MG63 (cell line): ENCODE results near the gene DOCK6. TPM values are rescaled to one million over a fixed set of nuclear protein-coding genes. Genes with fewer than 3 reads are reported as not detected.

Experiments used
- DNase-seq: peaks from one replicate; pipeline ENCODE4 v3.0.0-alpha.2; 2020
- H3K27me3 ChIP-seq: fragments of 250-450 bp; sonication (Bioruptor Pico); 2 replicates; pipeline ENCODE4 v1.5.1; 2020; ENCODE audit warnings: mild to moderate bottlenecking, moderate library complexity
- H3K36me3 ChIP-seq: fragments of 250-450 bp; sonication (Bioruptor Pico); 2 replicates; pipeline ENCODE4 v1.5.1; 2020; ENCODE audit warnings: mild to moderate bottlenecking, moderate library complexity
- H3K4me3 ChIP-seq: fragments of 250-450 bp; sonication (Bioruptor Pico); 2 replicates; pipeline ENCODE4 v1.5.1; 2020; ENCODE audit warnings: mild to moderate bottlenecking, moderate library complexity
- H3K9me3 ChIP-seq: fragments of 250-450 bp; sonication (Bioruptor Pico); 2 replicates; pipeline ENCODE4 v1.5.1; 2020; ENCODE audit warnings: mild to moderate bottlenecking, moderate library complexity
- total RNA-seq: library from RNA; depleted of rRNA; stranded (reverse); fragments of >200 nt; shearing (Covaris generic); gene quantifications from 2 replicates; pipeline ENCODE4 v1.2.3, GENCODE V29; 2014; ENCODE audit warnings: low replicate concordance

DOCK6 gene
- total RNA-seq, 1 experiment from 2014 or later, result 8.8 TPM

DNA sequence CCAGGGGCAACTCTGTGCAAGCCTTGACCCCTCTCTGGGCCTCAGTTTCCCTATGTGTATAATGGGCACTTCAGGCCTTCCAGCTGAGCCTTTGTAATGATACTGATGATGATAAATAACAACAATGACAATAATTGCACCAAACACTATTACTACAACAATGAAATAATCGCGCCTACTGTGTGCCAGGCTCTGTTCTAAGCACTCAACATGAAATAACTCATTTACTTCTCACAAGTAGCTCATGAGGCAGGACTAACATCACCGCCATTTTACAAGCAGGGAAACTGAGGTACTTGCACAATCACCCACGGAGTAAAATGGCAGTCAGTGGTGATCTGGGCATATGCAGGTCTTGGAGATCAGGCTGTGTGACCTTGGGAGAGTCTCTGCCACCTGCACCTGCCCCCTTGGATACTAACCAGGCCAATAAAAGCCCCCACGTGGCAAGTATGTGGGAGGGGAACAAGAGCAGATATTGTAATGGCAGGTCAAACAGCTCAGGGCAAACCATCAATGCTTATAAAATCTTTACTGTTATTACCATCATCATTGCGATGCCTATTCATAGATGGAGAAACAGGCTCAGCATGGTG is 23.4 kb downstream of the DOCK6 start:
- no peak for DNase-seq
- Histone ChIP-seq H3K4me3 (no peak overlapping the region), H3K9me3 (peaks cover 5% of the 10 kb centered on the region; the same call in 1 of the 2 replicates), H3K36me3 (peaks cover 6% of the 10 kb centered on the region), H3K27me3 (no peaks in the 10 kb centered on the region)

DNA sequence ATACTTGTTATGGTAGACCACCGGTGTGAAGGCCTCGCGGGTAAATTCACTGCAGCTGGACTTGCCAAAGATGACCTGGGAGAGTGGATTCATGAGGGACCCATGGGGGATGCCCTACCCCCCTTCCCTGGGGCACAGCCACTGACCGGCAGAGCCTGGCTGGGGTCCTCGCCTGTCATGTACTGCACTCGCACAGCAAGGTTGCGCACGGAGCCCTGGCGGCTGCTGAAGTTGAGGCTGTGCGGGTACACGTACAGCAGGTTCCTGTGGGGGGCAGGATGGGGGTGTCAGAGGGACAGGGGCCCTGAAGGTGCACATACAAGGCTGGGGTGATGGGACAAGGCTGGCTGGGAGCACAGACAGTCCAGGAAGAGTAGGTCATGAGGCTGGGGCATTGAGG is 24.3 kb downstream of the DOCK6 start:
- H3K4me3 ChIP-seq, result no peak overlapping the region
- peaks cover 5% of the 10 kb centered on the region; the same call in 1 of the 2 replicates for H3K9me3 ChIP-seq
- DNase-seq, result no peak
- H3K36me3 ChIP-seq, result peaks cover 6% of the 10 kb centered on the region
- H3K27me3 ChIP-seq, result no peaks in the 10 kb centered on the region

DNA sequence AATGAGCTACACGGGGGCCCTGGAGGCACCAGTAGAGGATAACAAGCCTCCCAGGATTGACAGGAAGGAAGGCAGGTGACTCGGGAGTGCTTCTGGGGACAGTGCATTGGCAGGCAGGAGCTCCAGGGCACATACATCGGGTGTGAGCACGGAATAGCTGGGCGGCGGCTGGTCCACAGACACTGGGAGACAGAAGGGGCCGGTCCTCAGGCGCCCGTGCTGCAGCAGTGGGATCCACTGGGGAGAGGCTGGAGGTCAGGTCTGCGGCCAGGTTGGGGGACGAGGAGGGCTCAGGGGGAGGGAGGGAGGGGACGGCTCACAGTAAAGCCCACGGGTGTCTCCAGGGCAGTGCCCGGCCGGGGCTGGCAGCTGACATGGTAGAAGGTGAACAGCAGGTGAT is 25.0 kb downstream of the DOCK6 start:
- DNase-seq, result no peak
- Histone ChIP-seq H3K27me3 (no peaks in the 10 kb centered on the region), H3K9me3 (peaks cover 5% of the 10 kb centered on the region; the same call in 1 of the 2 replicates), H3K4me3 (no peak overlapping the region), H3K36me3 (peaks cover 6% of the 10 kb centered on the region; the same call in 1 of the 2 replicates)

DNA sequence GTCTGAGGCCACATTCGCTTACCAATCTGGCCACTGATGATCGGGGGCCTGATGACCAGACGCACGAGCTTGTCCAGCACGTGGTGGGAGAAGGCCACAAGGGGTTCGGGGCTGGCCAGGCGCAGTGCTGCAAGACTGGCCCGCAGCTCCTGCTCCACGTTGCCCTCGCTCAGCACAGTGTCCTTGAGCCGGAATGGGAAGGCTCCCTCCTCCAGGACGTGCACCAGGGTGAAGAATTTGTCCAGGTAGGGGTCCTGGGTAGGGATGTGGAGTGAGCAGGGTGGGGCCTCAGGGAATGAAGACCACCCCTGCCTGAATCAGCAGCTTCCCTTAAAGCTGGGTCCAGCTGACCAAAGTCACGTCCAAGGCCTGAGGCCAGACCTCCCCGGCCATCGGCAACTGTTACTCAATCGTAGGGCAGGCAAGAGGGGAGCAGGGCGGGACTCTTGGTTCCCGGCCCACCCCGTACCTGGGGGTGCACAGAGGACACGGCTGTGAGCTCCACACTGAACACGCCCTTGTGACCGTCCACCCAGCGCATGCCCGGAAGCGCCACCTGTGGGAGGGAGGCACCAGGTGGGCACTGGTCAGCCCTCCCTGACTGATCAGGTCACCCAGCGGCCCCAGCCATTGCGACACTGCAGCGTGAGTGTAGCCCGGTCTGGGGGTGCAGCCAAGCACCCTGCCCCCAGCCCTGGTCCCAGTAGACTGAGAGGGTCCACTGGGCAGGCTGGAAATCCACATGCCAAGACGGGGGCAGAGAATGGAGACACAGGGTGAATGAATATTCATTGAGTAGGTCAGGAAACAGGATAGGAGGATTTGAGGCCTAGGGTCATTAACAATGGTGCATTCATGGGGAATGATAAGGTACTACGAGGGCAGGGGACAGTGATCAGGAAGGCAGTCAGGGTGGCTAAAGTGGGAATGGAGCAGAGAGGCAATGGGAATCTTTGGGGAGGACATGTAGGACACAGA is 25.7 kb downstream of the DOCK6 start:
- no peak for DNase-seq
- no peaks in the 10 kb centered on the region for H3K27me3 ChIP-seq
- peaks cover 6% of the 10 kb centered on the region; the same call in 1 of the 2 replicates for H3K36me3 ChIP-seq

DNA sequence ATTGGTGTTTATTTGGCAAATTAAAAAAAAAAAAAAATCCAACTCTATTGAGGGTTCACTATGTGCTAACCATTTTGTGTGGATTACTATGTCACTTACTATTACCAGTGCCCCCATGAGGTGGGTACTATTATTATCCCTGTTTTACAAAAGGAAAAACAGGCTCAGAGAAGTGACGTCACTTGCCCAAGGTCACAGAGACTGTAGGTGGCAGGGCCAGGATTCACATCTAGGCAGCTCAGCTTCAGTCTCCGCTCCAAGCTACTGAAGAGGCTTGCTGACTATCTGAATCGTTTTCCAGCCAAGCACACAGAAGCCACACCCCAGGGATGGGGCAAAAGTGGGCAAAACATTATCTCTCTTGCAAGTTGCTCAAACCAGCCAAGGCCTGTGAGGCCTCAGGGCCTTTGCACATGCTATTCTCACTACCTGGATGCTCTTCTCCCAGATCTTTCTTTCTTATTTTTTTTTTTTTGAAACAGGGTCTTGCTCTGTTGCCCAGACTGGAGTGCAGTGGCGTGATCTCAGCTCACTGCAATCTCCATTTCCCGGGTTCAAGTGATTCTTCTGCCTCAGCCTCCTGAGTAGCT is 27.7 kb downstream of the DOCK6 start:
- DNase-seq, result no peak
- H3K27me3 ChIP-seq, result no peaks in the 10 kb centered on the region
- no peak overlapping the region for H3K4me3 ChIP-seq
- H3K36me3 ChIP-seq, result peaks cover 6% of the 10 kb centered on the region; the same call in 1 of the 2 replicates
- H3K9me3 ChIP-seq, result peaks cover 5% of the 10 kb centered on the region; the same call in 1 of the 2 replicates

More for the DNA sequence above, 25.7 kb downstream of the DOCK6 start:
- H3K4me3 ChIP-seq, result no peak overlapping the region
- peaks cover 5% of the 10 kb centered on the region; the same call in 1 of the 2 replicates for H3K9me3 ChIP-seq

DNA sequence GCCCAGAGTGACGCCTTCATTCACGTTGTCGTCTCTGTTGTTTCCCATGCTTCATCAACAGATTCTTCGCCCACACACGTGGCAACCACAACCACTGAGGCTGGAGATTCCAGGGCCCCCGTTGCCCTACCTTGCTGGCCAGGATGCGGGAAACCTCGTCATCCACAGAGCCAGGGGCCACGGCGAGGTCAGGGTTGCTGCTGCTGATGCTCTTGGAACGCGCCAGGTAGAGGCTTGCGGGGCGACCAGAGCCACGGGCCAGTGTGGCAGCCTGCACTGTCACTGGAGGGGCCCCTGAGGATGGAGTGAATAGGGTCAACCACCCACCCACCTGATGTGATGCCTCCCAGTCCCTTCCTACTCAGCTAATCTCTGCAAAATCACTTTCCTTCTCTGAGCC is 29.3 kb downstream of the DOCK6 start:
- no peak overlapping the region for H3K4me3 ChIP-seq
- H3K27me3 ChIP-seq, result no peaks in the 10 kb centered on the region
- H3K36me3 ChIP-seq, result no peaks in the 10 kb centered on the region; the same call in 1 of the 2 replicates
- H3K9me3 ChIP-seq, result no peaks in the 10 kb centered on the region
- no peak for DNase-seq

DNA sequence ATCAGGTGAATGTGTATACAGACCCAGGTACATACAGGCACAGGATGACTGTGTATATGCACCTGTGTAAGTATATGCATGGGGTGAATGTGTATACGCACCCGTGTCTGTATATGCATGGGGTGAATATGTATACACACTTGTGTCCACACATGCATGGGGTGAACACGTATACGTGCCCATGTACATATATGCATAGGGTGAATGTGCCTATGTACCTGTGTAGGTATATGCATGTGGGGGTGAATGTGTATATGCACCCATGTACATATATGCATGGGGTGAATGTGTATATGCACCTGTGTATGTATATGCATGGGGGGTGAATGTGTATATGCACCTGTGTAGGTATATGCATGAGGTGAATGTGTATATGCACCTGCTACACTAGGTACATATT is 29.8 kb downstream of the DOCK6 start:
- no peaks in the 10 kb centered on the region for H3K27me3 ChIP-seq
- DNase-seq, result no peak
- H3K4me3 ChIP-seq, result no peak overlapping the region
- H3K36me3 ChIP-seq, result no peaks in the 10 kb centered on the region; the same call in 1 of the 2 replicates
- no peaks in the 10 kb centered on the region for H3K9me3 ChIP-seq

DNA sequence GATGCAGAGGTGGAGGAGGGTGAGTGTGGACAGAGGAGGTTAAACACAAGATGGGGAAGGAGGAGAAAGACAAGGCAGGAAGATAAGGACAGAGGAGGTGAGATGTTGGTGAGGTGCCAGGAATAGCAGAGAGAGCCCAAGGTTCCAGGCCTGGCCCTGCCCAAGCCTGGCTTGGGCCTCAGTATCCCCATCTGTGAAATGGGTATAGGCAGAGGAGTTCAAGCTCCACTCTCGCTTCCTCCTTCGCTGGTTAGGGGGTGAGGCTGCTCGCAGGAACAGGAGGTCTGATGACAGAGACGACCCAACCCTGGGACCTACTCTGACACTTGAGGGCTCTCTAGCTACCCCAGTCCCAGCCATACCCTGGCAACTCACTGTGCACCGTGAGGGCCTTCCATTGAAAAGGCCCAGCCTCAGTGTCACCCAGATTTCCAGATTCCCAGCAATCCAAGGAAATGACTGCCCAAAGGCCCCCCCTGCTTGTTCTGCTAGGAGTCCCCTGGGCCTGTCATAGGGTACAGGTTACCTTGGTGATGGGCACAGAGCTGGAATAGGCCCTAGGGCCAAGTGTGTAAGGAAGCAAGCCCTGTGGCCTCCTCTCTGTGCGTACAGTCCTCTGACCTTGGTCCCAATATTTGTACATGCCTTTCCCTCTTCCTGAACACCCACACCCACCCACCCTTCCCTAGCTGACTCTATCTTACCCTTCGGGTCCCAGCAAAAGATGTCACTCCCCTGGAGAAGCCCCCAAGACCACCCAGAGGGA is 31.5 kb downstream of the DOCK6 start:
- DNase-seq, result no peak
- Histone ChIP-seq H3K36me3 (no peaks in the 10 kb centered on the region; the same call in 1 of the 2 replicates), H3K4me3 (no peak overlapping the region), H3K27me3 (no peaks in the 10 kb centered on the region), H3K9me3 (no peaks in the 10 kb centered on the region)

DNA sequence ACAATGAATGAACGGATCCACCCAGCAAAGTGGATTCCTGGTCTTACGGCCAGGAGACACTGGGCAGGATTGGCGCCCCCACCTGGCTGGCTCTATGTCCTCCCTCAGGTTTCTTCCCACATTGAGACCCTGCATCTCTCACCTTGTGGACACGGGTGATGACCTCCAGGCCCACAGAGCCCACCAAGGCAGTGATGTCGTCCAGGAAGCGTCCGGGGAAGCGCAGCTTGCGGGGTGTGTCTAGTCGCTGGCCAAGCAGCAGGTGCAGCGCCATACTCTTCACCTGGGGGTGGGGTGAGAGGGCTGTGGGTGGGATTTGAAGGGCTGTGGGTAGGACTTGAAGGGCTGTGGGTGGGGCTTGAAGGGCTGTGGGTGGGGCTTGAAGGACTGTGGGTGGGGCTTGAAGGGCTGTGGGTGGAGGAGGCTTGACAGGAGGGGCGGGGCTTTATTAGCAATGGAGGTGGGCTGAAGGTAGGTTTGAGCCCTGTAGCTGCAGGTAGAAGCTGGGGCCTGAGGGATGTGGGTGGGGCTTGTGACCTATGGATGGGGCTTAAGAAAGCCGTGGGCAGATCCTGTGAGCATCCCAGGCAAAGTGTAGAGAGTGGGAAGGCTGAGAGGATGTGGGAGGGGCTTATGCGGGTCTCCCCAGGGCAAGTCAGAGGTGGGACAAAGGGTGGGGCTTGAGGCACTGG is 35.0 kb downstream of the DOCK6 start:
- Histone ChIP-seq H3K36me3 (peaks cover 3% of the 10 kb centered on the region), H3K9me3 (peaks cover under 1% of the 10 kb centered on the region), H3K27me3 (no peaks in the 10 kb centered on the region), H3K4me3 (no peak overlapping the region)
- DNase-seq, result no peak

DNA sequence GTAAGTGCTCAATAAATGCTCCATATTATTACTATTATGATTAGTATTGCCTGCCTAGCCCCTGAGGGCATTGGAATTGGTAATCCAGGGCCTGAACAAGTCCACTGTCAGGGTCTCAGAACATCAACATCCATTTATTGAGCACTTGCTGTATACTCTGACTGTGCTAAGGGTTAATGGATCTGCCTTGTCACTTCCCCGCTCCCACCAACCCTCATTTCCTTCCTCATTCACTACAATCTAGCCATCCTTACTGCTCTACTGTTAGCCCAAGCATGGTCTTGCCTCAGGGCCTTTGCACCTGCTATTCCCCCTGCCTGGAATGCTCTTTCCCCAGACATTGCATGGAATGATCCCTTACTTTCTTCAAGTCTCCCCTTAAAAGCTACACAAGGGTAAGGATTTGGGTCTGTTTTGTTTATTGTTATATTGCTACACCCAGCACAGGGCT is 35.6 kb downstream of the DOCK6 start:
- H3K4me3 ChIP-seq, result no peak overlapping the region
- no peaks in the 10 kb centered on the region for H3K27me3 ChIP-seq
- H3K36me3 ChIP-seq, result peaks cover 9% of the 10 kb centered on the region
- DNase-seq, result no peak
- peaks cover 4% of the 10 kb centered on the region for H3K9me3 ChIP-seq

DNA sequence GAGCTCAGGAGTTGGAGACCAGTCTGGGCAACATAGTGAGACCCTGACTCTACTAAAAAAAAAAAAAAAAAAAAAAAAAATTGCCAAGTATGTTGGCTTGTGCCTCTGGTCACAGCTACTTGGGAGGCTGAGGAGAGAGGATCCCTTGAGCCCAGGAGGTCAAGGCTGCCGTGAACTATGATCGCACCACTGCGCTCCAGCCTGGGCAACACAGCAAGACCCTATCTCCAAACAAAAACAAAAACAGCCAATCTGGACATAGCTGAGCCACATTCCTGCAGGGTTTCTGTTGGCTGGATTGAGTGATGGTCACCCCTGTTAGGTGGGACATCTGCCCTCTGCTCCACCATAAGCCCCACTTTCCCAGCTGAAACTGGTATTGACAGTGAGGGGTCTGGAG is 36.5 kb downstream of the DOCK6 start:
- DNase-seq, result no peak
- Histone ChIP-seq H3K4me3 (no peak overlapping the region), H3K36me3 (peaks cover 18% of the 10 kb centered on the region), H3K27me3 (no peaks in the 10 kb centered on the region), H3K9me3 (peaks cover 14% of the 10 kb centered on the region)

DNA sequence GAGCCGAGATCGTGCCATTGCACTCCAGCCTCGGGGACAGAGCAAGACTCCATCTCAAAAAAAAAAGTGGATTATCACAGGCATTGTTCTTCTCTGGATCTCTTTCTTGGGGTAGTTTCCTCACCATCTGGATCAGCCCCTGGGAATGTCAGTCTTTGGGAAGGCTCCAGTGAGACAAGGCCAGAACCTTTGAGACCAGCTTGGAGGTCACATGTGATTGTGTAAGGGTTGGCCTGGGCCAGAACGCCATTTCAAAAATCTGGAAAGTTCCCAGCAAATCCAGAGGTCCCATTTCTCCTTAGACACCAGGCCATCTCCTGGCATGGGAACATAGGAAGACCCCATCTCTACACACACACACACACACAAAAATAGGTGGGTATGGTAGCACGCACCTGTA is 37.2 kb downstream of the DOCK6 start:
- H3K27me3 ChIP-seq, result no peaks in the 10 kb centered on the region
- H3K36me3 ChIP-seq, result peaks cover 18% of the 10 kb centered on the region
- H3K4me3 ChIP-seq, result no peak overlapping the region
- no peak for DNase-seq
- H3K9me3 ChIP-seq, result peaks cover 18% of the 10 kb centered on the region

DNA sequence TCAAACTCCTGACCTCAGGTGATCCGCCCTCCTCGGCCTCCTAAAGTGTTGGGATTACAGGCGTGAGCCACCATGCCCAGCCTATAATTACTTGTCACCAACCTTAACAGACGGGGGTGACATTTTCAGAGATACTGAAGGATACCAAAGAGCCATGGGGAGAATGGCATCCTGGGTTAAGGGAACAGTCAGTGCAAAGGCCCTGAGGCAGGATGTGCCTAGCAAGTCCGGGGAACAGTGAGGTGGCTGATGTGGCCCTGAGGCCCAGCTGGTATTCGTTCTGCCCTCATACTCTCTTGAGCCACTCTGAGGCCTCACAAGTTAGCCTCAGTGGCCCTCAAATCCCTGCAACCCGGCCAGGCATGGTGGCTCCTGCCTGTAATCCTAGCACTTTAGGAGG is 37.9 kb downstream of the DOCK6 start:
- Histone ChIP-seq H3K4me3 (no peak overlapping the region), H3K27me3 (no peaks in the 10 kb centered on the region), H3K36me3 (peaks cover 18% of the 10 kb centered on the region), H3K9me3 (peaks cover 18% of the 10 kb centered on the region)
- DNase-seq, result no peak

DNA sequence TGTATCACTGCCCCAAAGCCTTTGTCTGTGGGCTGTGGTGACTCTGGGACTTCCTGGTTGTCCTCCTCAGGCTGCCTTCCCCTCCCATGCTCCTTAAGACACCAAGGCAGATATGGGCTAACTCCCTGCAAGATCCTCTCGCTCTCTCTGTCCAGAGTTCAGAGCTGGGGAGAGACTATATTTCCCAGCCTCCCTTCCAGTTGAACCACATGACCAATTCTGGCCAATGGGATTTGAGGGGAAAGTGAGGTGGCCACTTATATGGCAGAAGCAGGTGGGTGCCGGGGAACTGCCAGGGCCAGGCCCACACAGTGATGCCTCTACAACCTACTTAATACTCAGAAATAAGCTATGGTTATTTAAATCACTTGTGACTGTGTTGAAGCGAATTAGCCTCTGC is 39.1 kb downstream of the DOCK6 start:
- DNase-seq, result no peak
- peaks cover 18% of the 10 kb centered on the region for H3K9me3 ChIP-seq
- no peaks in the 10 kb centered on the region for H3K27me3 ChIP-seq
- H3K4me3 ChIP-seq, result no peak overlapping the region
- peaks cover 18% of the 10 kb centered on the region for H3K36me3 ChIP-seq

DNA sequence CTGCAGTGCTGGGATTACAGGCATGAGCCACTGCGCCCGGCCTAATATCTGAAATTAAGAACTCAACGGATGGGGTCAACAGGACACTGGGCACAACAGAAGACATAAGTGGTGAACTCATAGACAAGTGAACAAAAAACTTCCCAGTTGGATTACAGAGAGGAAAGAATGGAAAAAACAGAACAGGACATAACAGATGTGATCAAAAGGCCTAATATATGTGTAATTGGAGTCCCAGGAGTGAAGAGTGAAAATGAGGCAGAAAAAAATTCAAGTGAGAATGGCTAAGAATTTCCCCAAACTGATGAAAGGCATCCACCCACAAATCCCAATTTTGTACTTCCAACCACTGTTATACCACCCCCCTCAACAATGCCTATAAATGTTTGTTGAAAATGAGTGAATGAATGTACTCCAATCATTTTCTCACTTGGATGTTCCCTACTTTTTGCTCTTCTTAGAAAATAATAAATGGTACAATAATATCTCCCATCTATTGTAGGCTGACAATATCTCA is 41.2 kb downstream of the DOCK6 start:
- peaks cover 18% of the 10 kb centered on the region for H3K36me3 ChIP-seq
- H3K4me3 ChIP-seq, result no peak overlapping the region
- H3K27me3 ChIP-seq, result no peaks in the 10 kb centered on the region
- DNase-seq, result no peak
- H3K9me3 ChIP-seq, result peaks cover 18% of the 10 kb centered on the region

DNA sequence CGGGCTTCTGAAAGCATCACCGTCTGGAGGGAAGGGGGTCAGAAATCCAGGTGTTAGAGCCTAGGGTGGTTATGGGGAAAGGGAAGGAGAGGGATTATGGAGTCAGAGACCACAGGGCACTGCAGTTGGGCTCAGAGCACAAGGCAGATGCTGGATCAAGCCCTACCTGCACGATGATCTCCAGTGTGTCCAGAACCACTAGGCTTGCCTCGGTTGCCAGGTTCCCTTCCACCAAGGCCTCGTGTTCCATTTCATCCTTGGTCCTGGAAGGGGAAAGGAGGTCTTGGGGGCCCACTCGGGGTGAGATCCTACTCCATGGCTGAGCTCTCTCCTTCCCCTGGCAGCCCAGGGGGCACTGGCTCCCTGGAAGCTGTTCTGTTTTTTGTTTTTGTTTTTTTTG is 47.9 kb downstream of the DOCK6 start:
- H3K36me3 ChIP-seq, result no peaks in the 10 kb centered on the region
- no peak for DNase-seq
- H3K27me3 ChIP-seq, result no peaks in the 10 kb centered on the region
- H3K9me3 ChIP-seq, result no peaks in the 10 kb centered on the region
- H3K4me3 ChIP-seq, result no peak overlapping the region
